HL-60/S4 treated with retinoic acid at 250 ng/mL for 4 days and 3 days (cell line): Measurements from ENCODE around the gene VAPA.
"Not testable (repeated sequence)": the region's sequence is repeated elsewhere in the genome, so short reads cannot be mapped to it uniquely, and the experiment has no call there.

ENCODE experiments used
- in situ Hi-C: fragments of 300-500 bp; cut with MboI; formaldehyde crosslinking; loops from 2 replicates; pipeline ENCODE4 v1.7.0; 2022; ENCODE audit warnings: low sequenced_read_pairs

VAPA gene

DNA sequence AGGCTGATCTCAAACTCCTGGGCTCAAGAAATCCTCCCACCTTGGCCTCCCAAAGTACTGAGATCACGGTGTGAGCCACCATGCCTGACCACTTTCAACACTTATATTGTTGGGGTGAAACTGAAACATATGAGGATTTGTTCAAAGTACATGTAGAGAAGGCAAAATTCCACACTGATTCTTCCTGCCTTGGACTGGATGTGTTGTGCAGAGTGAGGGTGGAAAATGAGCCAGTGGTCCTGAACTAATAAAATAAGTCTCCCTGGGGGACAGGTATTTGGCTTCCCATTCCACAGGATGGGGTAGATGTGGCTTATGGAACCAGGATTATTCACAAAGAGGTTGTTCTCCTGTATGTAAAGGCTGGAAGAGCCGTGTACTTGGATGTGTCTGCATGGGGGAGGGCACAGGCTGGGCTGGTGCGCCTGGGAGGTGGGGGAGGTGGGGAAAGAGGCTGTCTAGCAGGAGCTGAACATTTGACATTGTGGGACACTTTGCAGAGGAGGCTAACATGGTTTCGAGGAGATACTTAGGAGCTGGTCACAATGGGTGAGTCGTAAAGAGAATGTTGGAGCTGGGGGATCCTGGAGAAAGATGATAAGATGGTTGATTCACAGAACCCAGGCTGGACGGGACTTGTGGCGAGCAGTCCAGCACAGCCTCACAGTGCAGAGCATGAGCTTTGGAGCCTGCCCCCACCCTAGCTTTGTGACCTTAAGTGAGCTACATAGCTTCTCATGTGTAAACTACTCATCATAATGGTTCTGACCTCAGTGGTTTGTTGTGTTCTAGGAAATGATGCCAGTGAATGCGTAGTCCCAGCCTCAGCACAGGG, 28.4 kb upstream of the VAPA start, which contains the start of gene TXNDC2:
TXNDC2 (plus strand) TSS at position 804 of the 835 bp plus-strand sequence. CDS start 708 bp downstream, outside the sequence.
- in situ Hi-C loops = no loop called here

DNA sequence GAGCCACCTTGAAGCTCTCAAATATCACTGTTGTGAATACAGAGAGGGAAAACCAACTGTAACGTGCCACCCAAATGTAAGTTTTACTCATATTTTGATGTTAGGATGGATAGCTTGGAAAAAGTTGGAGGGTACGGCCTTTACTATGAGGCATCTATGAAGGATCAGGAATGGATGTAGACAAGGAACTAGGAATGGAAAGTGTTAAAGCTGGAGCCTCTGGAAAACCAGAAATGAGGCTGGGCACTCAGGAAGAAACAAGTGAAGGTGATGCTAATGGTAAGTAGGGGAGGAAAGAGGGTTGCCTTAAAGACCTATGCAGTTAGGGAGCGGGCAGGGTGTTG, 27.8 kb upstream of the VAPA start:
- in situ Hi-C loops = no loop called here

DNA sequence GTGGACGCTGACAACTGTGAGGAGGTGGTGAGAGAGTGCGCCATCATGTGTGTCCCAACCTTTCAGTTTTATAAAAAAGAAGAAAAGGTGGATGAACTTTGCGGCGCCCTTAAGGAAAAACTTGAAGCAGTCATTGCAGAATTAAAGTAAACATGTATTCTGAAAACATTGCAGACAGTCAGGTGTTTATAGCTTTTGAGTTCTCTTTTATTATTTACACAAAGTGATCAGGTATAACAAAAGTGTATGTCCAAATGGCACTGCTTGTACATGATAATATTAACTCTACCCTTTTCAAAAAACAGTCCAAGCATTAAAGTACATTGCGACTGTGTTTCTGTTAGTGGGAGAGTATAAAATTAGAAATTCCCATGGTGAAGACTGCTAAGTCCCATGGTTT, 25.8 kb upstream of the VAPA start:
- in situ Hi-C loops = no loop called here

DNA sequence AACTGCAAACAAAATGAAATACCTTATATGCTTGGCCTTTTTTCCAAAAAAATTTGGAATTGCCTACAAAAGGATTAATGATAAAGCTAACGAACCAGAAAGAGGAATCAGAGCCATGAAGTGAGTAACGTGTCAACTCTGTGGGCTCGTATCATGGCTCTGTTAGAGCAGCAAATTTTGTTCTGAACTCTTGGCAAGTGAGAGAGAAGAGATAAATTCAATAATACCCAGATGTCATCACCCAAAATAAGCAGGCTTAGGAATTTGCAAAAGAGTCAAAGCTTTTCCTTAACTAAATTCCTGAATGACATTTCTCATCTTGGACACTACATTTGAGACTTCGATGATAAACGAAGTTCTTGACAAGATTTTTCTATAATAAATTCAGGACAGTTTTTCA, 23.6 kb upstream of the VAPA start:
- in situ Hi-C loops = no loop called here

DNA sequence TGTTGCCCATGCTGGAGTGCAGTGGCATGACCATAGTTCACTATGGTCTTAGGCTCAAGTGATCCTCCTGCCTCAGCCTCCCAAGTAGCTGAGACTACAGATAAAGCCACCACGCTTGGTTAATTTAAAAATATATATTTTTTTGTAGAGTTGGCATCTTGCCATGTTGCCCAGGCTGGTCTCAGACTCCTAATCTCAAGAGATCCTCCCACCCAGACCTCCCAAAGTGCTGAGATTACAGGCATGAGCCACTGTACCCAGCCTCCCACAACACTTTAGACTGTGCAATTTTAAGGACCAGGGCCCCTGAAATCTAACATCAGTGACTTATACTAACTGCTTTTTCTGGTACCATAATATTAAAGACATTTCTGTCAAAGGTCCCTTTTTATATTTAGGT, 22.9 kb upstream of the VAPA start:
- in situ Hi-C loops = no loop called here

DNA sequence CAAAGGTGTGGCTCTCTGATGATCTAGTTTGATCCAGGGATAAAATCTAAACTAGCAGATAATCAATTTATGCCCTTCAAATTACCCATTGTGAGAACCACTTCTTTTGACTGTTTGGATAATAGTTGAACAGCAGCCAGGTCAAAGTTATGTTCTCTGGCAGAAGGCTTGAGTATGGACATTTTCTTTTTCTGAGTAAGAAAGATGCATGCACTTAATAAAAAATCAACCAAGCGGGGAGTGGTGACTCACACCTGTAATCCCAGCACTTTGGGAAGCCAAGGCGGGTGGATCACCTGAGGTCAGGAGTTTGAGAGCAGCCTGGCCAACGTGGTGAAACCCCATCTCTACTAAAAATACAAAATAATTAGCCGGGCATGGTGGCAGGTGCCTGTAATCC, 22.3 kb upstream of the VAPA start:
- in situ Hi-C loops = not testable (repeated sequence)

DNA sequence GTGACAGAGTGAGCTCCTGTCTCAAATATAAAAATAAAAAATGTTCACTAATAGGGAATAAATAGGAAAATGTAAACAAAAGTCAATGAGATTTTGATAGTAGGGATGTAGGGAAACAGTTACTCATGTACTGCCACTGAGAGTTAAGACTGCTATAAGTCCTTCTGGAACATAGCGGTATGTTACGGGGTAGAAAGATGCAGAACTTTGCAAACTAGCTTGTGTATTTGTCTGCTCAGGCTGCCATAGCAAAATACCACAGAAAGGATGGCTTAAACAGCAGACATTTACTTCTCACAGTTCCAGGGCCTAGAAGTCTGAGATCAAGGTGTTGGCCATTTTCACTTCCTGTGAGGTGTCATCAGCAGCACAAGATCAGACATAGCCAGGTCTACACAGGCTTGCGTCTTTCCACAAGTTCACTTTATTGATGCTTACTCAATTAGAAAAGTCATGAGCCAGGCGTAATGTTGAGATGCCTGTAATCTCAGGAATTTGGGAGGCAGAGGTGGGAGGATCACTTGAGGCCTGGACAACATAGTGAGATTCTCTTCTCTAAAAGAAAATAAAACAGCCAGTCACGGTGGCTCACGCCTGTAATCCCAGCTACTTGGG, 19.3 kb upstream of the VAPA start:
- in situ Hi-C loops = no loop called here

DNA sequence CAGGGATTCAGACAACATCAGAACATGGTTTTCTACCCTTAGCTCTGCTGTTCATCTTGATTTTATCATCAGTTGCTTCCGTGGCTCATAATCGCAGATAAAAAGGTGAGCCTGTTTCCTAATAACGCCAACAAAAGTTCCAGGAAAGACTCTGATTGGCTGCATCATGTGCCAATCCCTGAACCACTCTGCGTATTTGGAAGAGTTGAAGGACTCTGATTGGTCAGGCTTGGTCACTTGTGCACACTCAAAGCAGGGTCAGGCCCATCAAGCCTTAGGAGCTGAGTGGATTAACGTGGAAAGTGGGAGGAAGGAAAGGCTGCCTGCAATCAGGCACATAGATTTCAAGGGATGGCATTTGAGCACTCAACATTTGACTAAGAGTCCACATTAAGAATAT, 16.7 kb upstream of the VAPA start:
- in situ Hi-C loops = no loop called here

DNA sequence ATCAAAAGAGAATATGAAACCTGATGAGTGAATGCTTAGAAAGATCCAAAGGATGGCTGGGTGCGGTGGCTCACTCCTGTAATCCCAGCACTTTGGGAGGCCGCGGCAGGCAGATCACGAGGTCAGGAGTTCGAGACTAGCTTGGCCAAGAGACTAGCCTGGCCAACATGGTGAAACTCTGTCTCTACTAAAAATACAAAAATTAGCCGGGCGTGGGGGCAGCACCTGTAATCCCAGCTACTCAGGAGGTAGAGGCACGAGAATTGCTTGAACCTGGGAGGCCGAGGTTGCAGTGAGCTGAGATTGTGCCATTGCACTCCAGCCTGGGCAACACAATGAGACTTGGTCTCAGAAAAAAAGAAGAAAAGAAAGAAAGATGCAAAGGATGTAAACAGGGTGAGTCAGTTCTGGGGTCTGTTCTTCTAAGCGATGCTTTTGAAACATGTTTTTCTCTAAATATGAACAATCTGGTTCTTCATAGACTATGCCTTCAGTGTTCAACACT, 16.0 kb upstream of the VAPA start:
- in situ Hi-C loops = not testable (repeated sequence)

DNA sequence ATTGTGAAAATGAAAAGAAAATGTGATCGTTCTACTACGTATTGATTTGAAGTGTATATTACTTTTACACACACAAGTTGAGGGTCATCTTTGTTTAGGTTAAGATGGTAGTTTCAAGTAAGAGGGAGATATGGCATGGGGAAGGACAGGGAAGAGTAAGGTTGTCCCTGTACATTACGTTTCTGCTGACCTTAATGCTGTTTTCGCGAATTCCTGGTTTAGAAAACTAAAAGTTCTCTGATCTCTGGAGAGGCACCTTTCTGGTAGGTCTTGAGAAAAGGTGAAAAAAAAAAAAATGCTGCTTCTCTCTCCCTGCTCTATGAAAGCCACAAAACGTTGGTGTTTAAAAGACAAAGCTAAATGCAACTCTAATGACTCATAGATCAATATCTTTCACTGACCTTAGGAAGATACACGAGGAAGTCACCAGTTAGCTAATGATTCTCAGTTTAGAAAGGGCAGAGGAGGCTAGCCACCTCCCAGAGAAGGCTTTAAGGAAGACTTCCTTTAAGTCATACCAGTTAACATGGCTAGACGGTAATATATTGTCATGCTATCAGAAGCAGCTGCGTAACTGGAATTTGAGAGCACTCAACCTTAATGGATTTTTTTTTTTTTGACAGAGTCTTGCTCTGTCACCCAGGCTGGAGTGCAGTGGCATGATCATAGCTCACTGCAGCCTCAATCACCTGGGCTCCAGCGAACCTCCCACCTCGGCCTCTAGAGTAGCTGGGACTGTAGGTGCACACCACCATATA, 14.8 kb upstream of the VAPA start:
- in situ Hi-C loops = no loop called here

DNA sequence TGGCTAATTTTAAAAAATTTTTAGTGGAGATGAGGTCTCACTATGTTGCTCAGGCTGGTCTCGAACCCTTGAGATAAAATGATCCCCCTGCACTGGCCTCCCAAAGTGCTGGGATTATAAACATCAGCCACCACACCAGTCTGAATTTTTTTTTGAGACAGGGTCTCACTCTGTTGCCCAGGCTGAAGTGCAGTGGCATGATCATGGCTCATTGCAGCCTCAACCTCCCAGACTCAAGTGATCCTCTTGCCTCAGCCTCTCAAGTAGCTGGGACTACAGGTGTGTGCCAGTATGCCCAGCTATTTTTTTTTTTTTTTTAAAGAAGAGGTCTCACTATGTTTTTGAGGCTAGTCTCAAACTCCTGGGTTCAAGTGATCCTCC, 14.3 kb upstream of the VAPA start:
- in situ Hi-C loops = not testable (repeated sequence)

DNA sequence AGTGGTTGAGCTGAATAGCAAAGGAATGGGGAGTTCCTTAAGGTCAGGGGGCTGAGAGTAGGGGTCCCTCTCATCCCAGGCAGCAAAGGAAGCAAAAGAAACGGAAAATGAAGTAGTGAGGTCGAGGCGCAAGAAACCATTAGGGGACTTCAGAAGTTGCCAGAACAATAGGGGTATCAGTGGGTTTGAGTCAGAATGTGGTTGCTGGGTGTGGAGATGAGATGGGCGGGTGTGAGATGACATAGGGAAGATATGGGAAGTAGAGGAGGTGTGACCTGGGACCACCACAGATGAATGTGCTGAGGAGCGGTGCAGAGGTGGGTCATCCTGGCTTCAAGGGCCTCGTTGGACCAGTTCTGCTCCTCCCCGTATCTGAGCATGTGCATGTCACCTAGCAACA, 13.1 kb upstream of the VAPA start:
- in situ Hi-C loops = no loop called here

DNA sequence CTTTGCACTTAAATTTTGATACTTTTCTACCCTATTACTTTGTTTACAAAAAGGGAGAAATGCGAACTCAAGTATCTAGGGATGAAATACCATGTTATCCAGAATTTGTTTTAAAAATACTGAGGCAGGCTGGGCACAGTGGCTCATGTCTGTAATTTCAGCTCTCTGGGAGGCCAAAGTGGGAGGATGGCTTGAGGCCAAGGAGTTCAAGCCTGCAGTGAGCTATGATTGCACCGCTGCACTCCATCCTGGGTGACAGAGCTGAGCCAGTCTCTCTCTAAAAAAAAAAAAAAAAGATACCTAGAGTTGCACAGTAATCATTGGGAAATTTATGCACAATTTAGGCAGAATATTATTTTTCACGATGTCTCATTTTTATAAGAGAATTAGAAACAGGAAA, 12.4 kb upstream of the VAPA start:
- in situ Hi-C loops = no loop called here

DNA sequence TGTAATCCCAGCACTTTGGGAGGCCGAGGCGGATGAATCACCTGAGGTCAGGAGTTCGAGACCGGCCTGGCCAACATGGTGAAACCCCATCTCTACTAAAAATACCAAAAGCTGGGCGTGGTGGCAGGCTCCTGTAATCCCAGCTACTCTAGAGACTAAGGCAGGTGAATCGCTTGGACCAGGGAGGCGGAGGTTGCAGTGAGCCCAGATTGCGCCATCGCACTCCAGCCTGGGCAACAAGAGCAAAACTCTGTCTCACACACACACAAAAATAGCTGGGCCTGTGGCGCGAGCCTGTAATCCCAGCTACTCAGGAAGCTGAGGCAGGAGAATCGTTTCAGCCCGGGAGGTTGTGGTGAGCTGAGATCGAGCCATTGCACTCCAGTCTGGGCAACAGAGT, 11.6 kb upstream of the VAPA start:
- in situ Hi-C loops = not testable (repeated sequence)

DNA sequence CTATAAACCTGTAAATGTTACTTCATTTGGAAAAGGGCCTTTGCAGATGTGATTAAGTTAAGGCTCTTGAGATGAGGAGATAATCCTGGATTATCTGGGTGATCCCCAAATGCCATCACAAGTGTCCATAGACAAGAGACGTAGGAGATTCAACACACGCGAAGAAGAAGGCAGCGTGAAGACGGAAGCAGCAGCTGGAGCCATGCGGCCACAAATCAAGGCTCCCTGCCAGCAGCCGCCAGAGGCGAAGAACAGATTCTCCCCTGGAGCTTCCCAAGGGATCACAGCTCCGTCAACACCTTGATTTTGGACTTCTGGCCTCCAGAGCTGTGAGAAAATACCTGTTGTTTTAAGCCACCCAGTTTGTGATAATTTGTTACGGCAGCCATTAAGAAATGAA, 11.0 kb upstream of the VAPA start:
- in situ Hi-C loops = no loop called here

DNA sequence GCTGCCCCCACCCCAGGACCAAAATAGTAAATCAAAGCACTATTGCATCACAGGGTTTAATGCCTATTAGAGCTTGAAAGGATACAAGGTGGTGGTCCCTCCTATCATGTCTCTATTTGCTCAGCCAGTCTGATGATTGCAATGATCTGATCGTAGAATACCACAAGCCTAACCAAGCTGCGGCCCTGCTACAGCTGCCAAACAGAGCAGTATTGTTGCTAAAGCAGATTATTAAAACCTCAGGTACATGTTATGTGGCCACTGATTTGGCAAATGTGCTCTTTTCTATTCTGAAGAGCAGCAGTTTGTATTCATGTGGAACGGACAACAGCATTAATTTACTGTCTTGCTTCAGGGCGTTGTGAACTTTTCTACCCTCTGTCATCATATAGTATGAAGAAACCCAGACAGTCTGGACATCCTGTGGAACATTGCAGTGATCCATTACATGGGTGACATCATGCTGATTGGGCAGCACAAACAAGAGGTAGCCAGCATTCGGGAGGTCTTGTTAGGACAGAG, 8.4 kb upstream of the VAPA start:
- in situ Hi-C loops = no loop called here

DNA sequence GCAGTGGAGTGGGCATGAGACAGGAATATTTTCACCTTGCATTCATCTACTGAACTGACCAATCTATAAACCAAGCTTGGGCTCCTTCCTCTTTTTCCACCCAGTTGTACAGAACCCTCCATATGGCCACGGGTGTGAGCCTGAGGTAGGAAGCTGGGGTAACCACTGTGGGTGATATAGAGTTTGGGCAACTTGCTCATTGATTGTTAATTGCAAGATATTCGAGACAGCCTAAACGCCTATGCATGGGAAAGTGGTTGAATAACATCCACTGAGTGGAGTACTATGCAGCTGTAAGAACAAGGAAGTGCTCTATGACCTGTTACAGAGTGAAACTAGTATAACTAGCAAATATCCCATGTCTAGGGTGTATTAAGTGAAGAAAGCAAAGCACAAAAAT, 7.3 kb upstream of the VAPA start:
- in situ Hi-C loops = no loop called here

DNA sequence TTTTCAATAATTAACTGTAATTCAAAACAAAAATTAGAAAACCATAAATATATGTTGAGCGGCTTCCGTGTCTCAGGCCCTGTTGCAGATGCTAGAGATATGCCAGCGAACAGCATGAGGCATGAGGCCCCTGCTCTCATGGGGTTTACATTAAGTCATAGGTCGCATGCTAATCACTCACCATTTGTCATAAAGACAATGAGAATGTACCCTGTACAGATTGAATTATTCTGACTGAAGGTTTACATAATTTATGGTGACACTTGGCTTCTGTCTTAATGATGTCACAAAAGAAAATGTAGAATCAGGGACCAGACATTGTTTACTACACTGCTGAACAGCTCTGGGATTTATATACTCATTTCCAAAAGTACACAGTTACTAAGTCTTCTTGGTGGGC, 5.9 kb upstream of the VAPA start:
- in situ Hi-C loops = no loop called here

DNA sequence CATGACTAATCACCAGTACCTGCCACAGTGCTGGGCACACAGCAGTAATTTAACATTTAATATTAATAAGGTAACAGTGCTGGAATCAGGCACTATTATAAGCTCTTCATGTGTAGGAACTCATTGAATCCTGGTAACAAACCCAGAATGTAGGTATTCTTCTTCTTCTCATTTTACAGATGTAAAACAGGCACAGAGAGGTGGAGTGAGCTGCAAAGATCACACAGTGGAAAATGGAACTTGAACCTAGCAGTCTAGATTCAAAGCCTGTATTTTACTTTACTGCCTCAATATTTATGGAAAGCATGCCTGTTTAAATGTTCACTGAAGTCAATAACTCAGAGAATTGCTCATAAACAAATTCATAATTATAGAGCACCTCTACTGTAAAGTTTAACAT, 3.7 kb upstream of the VAPA start:
- in situ Hi-C loops = no loop called here

DNA sequence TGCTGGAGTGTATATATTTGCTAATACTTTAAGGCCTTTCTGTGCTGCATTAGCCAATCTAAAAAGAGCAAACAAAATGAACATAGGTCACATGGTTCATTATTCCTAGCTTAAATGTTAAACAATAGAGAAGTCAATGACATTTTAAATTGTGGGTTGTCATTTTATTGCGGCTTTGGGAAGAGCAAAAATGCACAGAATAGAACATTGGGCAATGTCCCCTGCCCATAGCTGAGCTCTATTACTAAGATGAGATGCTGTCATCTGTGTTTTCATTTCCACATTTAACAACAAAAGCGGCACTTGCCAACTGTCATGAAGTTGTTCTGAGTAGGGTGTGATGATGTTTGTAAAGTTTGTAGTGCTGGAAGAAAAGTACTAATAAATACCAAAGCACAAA, 3.2 kb upstream of the VAPA start:
- in situ Hi-C loops = no loop called here

DNA sequence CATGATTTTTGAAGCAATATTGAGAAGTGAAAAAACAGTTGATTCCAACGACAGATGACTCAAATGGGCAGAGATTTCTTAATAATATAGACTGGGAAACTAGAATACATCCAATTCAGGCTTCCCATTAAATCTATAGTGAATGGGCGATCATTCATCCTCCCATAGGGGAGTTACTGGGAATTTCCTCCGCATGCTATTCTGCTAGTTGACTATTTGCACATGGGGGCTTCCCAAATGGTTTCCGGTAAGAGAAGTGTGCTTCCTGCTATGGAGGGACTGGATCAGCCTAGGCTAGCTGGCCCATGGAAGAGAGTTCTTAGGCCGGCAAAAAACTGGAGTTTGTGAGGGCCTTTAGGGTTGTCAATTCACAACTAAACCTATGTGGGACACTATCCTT, 2.6 kb upstream of the VAPA start:
- in situ Hi-C loops = no loop called here

DNA sequence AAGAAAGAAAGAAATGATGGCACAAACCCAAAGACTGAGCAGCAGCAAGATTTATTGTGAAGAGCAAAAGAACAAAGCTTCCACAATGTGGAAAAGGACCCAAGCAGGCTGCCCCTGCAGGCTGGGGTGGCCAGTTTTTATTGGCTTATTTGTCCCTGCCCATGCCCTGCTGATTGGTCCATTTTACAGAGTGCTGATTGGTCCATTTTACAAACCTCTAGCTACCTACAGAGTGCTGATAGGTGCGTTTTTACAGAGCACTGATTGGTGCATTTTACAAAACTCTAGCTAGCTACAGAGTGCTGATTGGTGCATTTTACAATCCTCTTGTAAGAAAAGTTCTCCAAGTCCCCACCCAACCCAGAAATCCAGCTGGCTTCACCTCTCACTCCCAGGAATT, 1.5 kb upstream of the VAPA start:
- in situ Hi-C loops = not testable (repeated sequence)
